GM18861 (cell line): ENCODE measurements around the gene COL5A3.
"Not testable (repeated sequence)": the region's sequence is repeated elsewhere in the genome, so short reads cannot be mapped to it uniquely, and the experiment has no call there.

ENCODE experiments used
- ATAC-seq: cut with Tn5 transposase; IDR thresholded peaks from one replicate; pipeline ENCODE4 v1.9.1; 2021; ENCODE audit not compliant: unreplicated experiment

COL5A3 gene

GRCh38 chr19:9940778-9941177 lies 69.5 kb downstream of the COL5A3 start:
- ATAC-seq, result no peak

GRCh38 chr19:9939301-9939913 lies 70.9 kb downstream of the COL5A3 start:
- no peak for ATAC-seq

DNA sequence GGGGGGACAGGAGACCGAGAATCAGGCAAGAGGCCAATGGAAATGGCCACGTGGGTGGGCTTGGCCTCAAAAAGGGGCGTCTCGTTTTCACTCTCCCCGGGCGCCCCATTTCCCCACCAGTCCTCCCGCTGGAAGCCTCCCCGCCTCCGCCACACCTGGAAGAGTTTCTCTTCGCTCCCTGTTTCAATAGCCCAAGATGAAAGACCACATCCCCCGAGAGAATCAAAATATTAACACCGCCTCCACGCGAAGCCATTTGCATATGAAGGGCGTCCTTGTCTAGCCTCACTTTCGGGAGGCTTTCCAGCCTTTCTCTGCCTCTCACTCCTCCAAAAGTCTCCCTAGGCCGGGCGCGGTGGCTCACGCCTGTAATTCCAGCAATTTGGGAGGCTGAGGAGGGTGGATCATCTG lies 73.3 kb downstream of the COL5A3 start:
- ATAC-seq, result no peak

GRCh38 chr19:9936326-9937000 lies 73.8 kb downstream of the COL5A3 start, which contains the start of gene OLFM2:
Gene OLFM2 (minus strand): TSS chr19:9936515. CDS start chr19:9936366, 149 bp downstream.
- ATAC-seq, result no peak

- no peak for ATAC-seq
These were observed 74.6 kb downstream of the COL5A3 start for GRCh38 chr19:9935506-9936325.

GRCh38 chr19:9934132-9934950 lies 76.0 kb downstream of the COL5A3 start:
- ATAC-seq, result no peak

GRCh38 chr19:9932835-9933234 lies 77.5 kb downstream of the COL5A3 start:
- no peak for ATAC-seq

GRCh38 chr19:9931629-9932028 lies 78.7 kb downstream of the COL5A3 start:
- no peak for ATAC-seq

DNA sequence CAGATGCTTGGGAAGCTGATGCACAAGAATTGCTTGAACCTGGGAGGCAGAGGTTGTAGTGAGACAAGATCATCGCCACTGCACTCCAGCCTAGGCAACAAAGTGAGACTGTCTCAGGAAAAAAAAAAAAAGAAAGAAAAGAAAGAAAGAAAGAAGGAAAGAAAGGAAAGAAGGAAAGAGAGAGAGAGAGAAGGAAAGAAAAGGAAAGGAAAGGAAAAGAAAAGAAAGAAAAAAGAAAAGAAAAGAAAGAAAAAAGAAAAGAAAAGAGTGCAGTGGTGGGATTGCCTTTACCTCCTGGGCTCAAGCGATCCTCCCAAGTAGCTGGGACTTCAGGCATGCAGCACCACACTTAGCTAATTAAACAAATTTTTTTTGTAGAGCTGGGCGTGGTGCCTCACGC lies 86.9 kb downstream of the COL5A3 start:
- ATAC-seq, result no peak

DNA sequence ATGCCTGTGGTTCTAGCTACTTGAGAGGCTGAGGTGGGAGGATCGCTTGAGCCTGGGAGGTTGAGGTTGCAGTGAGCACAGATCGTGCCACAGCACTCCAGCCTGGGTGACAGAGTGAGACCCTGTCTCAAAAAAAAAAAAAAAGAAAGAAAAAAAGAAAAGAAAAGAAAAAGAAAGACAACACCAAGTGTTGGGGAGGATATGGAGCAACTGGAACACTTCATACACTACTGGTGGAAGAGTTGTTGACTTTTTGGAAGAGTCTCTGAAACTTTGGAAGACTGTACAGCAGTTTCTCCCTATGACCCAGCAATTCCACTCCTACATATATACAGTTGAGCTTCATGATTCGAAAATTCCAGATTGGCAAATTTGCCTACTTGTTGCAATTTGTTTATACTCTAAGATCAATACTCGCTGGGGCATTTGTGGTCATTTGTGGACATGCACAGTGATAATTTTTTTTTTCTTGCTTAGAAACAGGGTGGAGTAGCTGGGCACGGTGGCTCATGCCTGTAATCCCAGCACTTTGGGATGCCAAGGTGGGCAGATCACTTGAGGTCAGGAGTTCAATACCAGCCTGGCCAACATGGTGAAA lies 87.4 kb downstream of the COL5A3 start:
- not testable (repeated sequence) for ATAC-seq

DNA sequence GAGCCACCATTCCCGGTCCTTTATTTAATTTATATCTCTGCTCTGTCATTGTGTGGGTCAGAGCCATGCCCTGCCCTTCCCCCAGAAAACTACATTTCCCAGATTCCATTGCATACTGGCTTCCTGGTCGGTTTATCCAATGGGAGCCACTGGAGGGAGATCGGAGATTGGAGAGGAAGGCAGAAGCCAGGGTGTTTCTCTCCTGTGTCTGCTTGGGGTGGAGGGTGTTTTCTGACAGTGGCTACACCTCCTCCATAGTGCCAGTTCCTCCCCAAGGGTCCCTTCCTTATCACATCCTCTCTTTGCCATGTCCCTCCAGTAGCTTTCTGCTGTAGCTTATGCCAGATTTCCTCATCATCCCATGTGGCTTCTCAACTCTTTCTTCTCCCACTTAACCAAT lies 93.0 kb downstream of the COL5A3 start:
- ATAC-seq, result no peak

DNA sequence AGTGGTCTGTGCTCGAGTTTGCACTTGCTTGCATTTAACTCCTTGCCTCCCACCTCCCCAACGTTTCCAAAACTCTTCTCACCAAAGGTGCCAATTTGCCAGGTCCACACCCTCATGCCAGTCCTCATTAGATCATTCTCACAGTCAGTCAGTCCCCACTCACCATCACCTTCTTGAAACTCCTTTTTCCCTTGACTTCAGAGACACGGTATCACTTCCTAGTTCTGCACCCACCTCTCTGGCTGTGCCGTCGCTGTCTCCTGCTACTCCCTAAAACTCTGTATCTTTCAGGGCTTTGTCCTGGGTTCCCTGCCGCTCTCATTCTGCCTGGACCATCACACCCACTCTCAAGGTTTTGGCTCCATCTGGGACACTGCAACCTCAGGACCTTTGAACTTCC lies 93.6 kb downstream of the COL5A3 start:
- ATAC-seq, result no peak

DNA sequence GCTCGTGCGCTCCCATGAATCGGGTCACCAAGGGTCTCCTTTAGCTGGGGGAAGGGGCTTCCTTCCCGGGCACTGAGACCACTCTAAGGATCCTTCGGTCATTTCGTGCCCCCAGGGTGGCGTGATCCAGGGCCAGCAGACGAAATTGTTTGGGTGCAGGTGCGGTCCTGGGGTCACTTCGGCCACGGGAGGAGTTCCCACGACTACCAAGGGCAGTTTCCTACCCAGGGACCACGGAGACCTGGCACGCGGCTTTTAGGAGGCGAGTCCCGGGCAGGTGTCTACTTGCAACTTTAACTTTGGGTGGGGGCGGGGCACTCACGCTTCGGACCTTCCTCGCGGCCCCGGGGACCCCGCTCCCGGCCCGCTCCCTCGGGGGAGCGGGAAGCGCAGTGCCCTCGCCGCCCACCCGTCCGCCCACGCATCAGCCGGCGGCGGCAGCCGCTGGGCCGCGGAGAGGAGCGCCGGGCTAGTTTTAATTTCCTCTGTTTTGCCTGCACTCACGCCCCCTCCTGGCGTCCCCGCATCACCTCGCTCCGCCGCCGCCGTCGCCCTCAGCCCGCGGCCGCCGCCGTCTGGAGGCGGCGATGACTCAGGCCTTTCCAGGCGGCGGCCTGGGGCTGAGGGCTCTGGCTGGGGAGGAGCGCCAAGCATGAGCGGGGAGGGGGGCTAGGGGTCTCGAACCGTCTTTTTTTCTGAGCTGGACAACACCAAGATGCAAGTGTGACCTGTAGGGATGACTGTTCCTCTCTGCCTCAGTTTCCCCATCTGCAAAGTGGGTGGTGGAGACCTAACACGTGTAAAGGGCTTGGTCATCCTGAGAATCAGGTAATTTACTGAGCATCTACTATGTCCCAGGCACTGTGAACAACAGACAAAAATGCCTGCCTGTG lies 95.7 kb downstream of the COL5A3 start:
- ATAC-seq, result no peak

- no peak for ATAC-seq
These were observed 96.3 kb downstream of the COL5A3 start for GRCh38 chr19:9914001-9914314.

- no peak for ATAC-seq
These were observed 96.9 kb downstream of the COL5A3 start for GRCh38 chr19:9913237-9914000.

GRCh38 chr19:9912551-9913236 lies 97.6 kb downstream of the COL5A3 start:
- no peak for ATAC-seq

DNA sequence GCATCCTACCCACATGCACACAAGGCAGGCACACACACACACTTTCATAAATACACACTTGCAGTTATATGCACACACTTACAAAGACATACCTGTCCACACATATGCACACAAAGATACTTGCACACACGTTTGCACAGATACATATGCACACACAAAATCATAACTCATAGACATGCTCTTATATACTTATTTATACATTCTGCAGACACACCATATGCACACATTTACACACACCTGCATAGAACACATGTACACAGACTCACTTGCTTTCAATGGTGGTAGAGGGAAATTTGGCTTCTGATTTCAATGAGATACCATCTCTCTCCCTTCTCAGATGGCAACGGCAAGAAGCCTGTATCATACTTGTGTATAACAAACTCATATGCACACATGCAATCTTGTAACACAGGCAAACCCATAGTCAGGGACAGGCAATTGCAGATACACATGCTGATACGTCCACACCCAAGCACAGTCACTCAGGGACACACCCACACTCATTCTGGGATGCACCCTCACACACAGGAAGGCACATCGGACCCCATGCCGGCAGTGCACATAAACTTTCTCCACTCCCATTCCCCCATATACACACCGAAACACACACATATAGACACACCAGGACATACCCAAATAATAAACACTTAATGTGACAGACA lies 98.6 kb downstream of the COL5A3 start:
- ATAC-seq, result no peak

GRCh38 chr19:9910625-9911024 lies 99.7 kb downstream of the COL5A3 start:
- no peak for ATAC-seq
